ENCODE data around the gene CLIP2. TPM values are rescaled to one million over a fixed set of nuclear protein-coding genes. Genes with fewer than 3 reads are reported as not detected.
"Not testable (repeated sequence)": the region's sequence is repeated elsewhere in the genome, so short reads cannot be mapped to it uniquely, and the experiment has no call there.

The CLIP2 gene
- total RNA-seq: 7.5 TPM
- long read RNA-seq, full-length matches to known transcripts: 12 of 19 reads
- long read RNA-seq, partial matches to known transcripts: 2 of 19 reads
- long read RNA-seq, other reads (novel, unspliced or antisense): 5 of 19 reads

GRCh38 chr7:74289018-74289658 lies at the start of gene CLIP2:
Gene CLIP2 (plus strand): TSS chr7:74289407. CDS start chr7:74317547, 28,140 bp downstream.
- intact Hi-C loops (cut with DNase I): loop anchor here (5.0 kb wide), 1 partner anchor 93 kb away; no protein-coding TSS in a partner anchor
- DNase-seq (ENCODE audit: missing footprints): peak; percentile 91
- peak; percentile 89 for ATAC-seq

- intact Hi-C loops (cut with DNase I): no loop called here
- no peak for DNase-seq (ENCODE audit: missing footprints)
- ATAC-seq: no peak
These were observed 48.7 kb upstream of the CLIP2 start for GRCh38 chr7:74240482-74240881.

GRCh38 chr7:74242122-74242443 lies 47.1 kb upstream of the CLIP2 start:
- intact Hi-C loops (cut with DNase I): no loop called here
- ATAC-seq (no peak), DNase-seq (ENCODE audit: missing footprints) (no peak)

- DNase-seq (ENCODE audit: missing footprints) (no peak), ATAC-seq (no peak)
- intact Hi-C loops (cut with DNase I): no loop called here
These were observed 42.7 kb upstream of the CLIP2 start for GRCh38 chr7:74246497-74246896.

- ATAC-seq (no peak), DNase-seq (ENCODE audit: missing footprints) (no peak)
- intact Hi-C loops (cut with DNase I): no loop called here
These were observed 41.1 kb upstream of the CLIP2 start for GRCh38 chr7:74248156-74248555.

- DNase-seq (ENCODE audit: missing footprints); ATAC-seq: not testable (repeated sequence)
These were observed 40.1 kb upstream of the CLIP2 start for GRCh38 chr7:74249058-74249457.

GRCh38 chr7:74252893-74253292 lies 36.3 kb upstream of the CLIP2 start:
- ATAC-seq: no peak
- DNase-seq (ENCODE audit: missing footprints): no peak
- intact Hi-C loops (cut with DNase I): loop anchor here (5.0 kb wide), 1 partner anchor 119 kb away; no protein-coding TSS in a partner anchor

More at GRCh38 chr7:74249058-74249457, 40.1 kb upstream of the CLIP2 start:
- intact Hi-C loops (cut with DNase I): not testable (repeated sequence)

GRCh38 chr7:74253331-74253730 lies 35.9 kb upstream of the CLIP2 start:
- no peak for DNase-seq (ENCODE audit: missing footprints)
- intact Hi-C loops (cut with DNase I): loop anchor here (5.0 kb wide), 1 partner anchor 119 kb away; no protein-coding TSS in a partner anchor
- no peak for ATAC-seq

- ATAC-seq (peak; percentile 4), DNase-seq (ENCODE audit: missing footprints) (no peak)
- intact Hi-C loops (cut with DNase I): loop anchor here (1.0 to 5.0 kb wide), 2 partner anchors 26 to 119 kb away; no protein-coding TSS in a partner anchor
These were observed 35.4 kb upstream of the CLIP2 start for GRCh38 chr7:74253835-74254128.

GRCh38 chr7:74254129-74254857 lies 34.9 kb upstream of the CLIP2 start, which contains the start of gene RFC2:
Gene RFC2 (minus strand): TSS chr7:74254399. CDS start chr7:74254383, 16 bp downstream.
- ATAC-seq (peak; percentile 99), DNase-seq (ENCODE audit: missing footprints) (peak; percentile 99)
- intact Hi-C loops (cut with DNase I): loop anchor here (1.0 to 5.0 kb wide), 2 partner anchors 25 to 118 kb away; no protein-coding TSS in a partner anchor

GRCh38 chr7:74254858-74255379 lies 34.3 kb upstream of the CLIP2 start:
- intact Hi-C loops (cut with DNase I): loop anchor here (1.0 to 5.0 kb wide), 3 partner anchors 24 to 117 kb away; no protein-coding TSS in a partner anchor
- ATAC-seq: no peak
- DNase-seq (ENCODE audit: missing footprints): no peak

- DNase-seq (ENCODE audit: missing footprints); ATAC-seq: not testable (repeated sequence)
- intact Hi-C loops (cut with DNase I): loop anchor here (5.0 kb wide), 1 partner anchor 37 kb away; no protein-coding TSS in a partner anchor
These were observed 33.7 kb upstream of the CLIP2 start for GRCh38 chr7:74255461-74255860.

GRCh38 chr7:74256491-74257408 lies 32.5 kb upstream of the CLIP2 start:
- intact Hi-C loops (cut with DNase I): loop anchor here (5.0 kb wide), 1 partner anchor 36 kb away; no protein-coding TSS in a partner anchor
- ATAC-seq (no peak), DNase-seq (ENCODE audit: missing footprints) (no peak)

GRCh38 chr7:74258639-74259038 lies 30.6 kb upstream of the CLIP2 start:
- DNase-seq (ENCODE audit: missing footprints) (no peak), ATAC-seq (no peak)
- intact Hi-C loops (cut with DNase I): loop anchor here (5.0 kb wide), 1 partner anchor 34 kb away; no protein-coding TSS in a partner anchor

- no peak for ATAC-seq
- DNase-seq (ENCODE audit: missing footprints): no peak
- intact Hi-C loops (cut with DNase I): no loop called here
These were observed 26.4 kb upstream of the CLIP2 start for GRCh38 chr7:74262639-74263398.

- ATAC-seq (no peak), DNase-seq (ENCODE audit: missing footprints) (no peak)
- intact Hi-C loops (cut with DNase I): no loop called here
These were observed 25.6 kb upstream of the CLIP2 start for GRCh38 chr7:74263399-74264120.

Measured in Right ventricle myocardium inferior (tissue), 1 donor.